Endothelial cell of umbilical vein (primary cell): Measurements from ENCODE around the gene RNF217. TPM values are rescaled to one million over a fixed set of nuclear protein-coding genes. Genes with fewer than 3 reads are reported as not detected.

Experiments used
- BruUV-seq: library from RNA; stranded (reverse); fragments of 400-500 nt; replicated peaks from 2 replicates; lab custom pipeline; 2021; lab: Mats Ljungman, UMichigan
- CTCF ChIA-PET: fragments of 300-600, 350-600 bp; sonication (Branson Sonifier 250); formaldehyde crosslinking; loops from one replicate; lab custom pipeline; 2021; ENCODE audit warnings: antibody characterized with exemption, inconsistent platforms; lab: Charles Lee
- POLR2A ChIA-PET: fragments of 300-600, 350-600 bp; sonication (Branson Sonifier 250); formaldehyde crosslinking; loops from one replicate; lab custom pipeline; 2021; ENCODE audit warnings: antibody characterized with exemption, inconsistent platforms; lab: Charles Lee
- DNase-seq: peaks from one replicate; pipeline ENCODE4 v3.0.0-alpha.2; 2011; ENCODE audit warnings: low read depth, low spot score
- FAIRE-seq: peaks from 2 replicates; lab custom pipeline; 2011; peaks lifted over from hg19 to GRCh38; lab: Jason Lieb, UNC
- H2AFZ ChIP-seq: 2 replicates; pipeline ENCODE4 v1.6.0; 2012; ENCODE audit warnings: low read depth, low read length, control low read depth, inconsistent platforms
- H3K27ac ChIP-seq: 2 replicates; pipeline ENCODE4 v1.5.1; 2011; ENCODE audit warnings: low read depth, mild to moderate bottlenecking, control low read depth, low read length, moderate library complexity; ENCODE audit not compliant: insufficient read depth
- H3K27me3 ChIP-seq, 2 experiments: 2 replicates each; pipeline versions ENCODE4 v1.6.0 to v1.6.1; 2011; ENCODE audit warnings: low read length in 2 of 2, mixed read lengths in 1 of 2; ENCODE audit not compliant: control insufficient read depth in 2 of 2, insufficient read depth in 2 of 2
- H3K36me3 ChIP-seq, 2 experiments: 2 replicates in 1 of 2; 3 replicates in 1 of 2; pipeline ENCODE4 v1.5.1; 2011; ENCODE audit warnings: low read length in 2 of 2, mild to moderate bottlenecking in 1 of 2, moderate library complexity in 1 of 2; ENCODE audit not compliant: control insufficient read depth in 2 of 2, insufficient read depth in 2 of 2; ENCODE audit errors: extremely low read depth in 1 of 2
- H3K4me1 ChIP-seq: 3 replicates; pipeline ENCODE4 v1.5.1; 2011; ENCODE audit warnings: mild to moderate bottlenecking, low read length; ENCODE audit not compliant: control insufficient read depth, insufficient read depth; ENCODE audit errors: extremely low read depth
- H3K4me2 ChIP-seq: 2 replicates; pipeline ENCODE4 v1.6.1; 2011; ENCODE audit warnings: low read length, control low read depth, mixed read lengths; ENCODE audit not compliant: insufficient read depth
- H3K4me3 ChIP-seq, 3 experiments: fragments of 200-600 bp in 1 of 3; sonication (generic), shearing (Covaris generic) in 1 of 3; replicated peaks in 1 of 3; 2 replicates each; pipeline ENCODE4 v1.5.1; 2011 to 2016; ENCODE audit warnings: control low read depth in 3 of 3, low read length in 3 of 3, mild to moderate bottlenecking in 2 of 3, inconsistent platforms in 1 of 3, low read depth in 1 of 3, moderate library complexity in 1 of 3; ENCODE audit not compliant: insufficient read depth in 1 of 3
- H3K79me2 ChIP-seq: 2 replicates; pipeline ENCODE4 v1.6.0; 2012; ENCODE audit warnings: low read length, inconsistent platforms; ENCODE audit not compliant: control insufficient read depth, insufficient read depth
- H3K9ac ChIP-seq: replicated peaks from 2 replicates; pipeline ENCODE3; 2011; ENCODE audit warnings: low read length, control low read depth; ENCODE audit not compliant: insufficient read depth; ENCODE audit errors: extremely low read depth
- H3K9me1 ChIP-seq: replicated peaks from 3 replicates; pipeline ENCODE4 v1.6.0; 2011; ENCODE audit warnings: mild to moderate bottlenecking, low read length; ENCODE audit not compliant: control insufficient read depth, insufficient read depth; ENCODE audit errors: extremely low read depth
- H3K9me3 ChIP-seq: replicated peaks from 2 replicates; pipeline ENCODE4 v1.5.1; 2012; ENCODE audit warnings: low read length, inconsistent platforms; ENCODE audit not compliant: control insufficient read depth, insufficient read depth
- H4K20me1 ChIP-seq: replicated peaks from 2 replicates; pipeline ENCODE3; 2011; ENCODE audit warnings: mild to moderate bottlenecking, low read length; ENCODE audit not compliant: control insufficient read depth, insufficient read depth; ENCODE audit errors: extremely low read depth
- CTCF ChIP-seq, 2 donors: IDR thresholded peaks; 1 replicate in 1 of 2; 2 replicates in 1 of 2; pipeline ENCODE4 v1.5.1; 2011; ENCODE audit warnings: low read length in 2 of 2, mild to moderate bottlenecking in 2 of 2, moderate library complexity in 2 of 2, control low read depth in 1 of 2, inconsistent platforms in 1 of 2, low read depth in 1 of 2; ENCODE audit not compliant: insufficient read depth in 1 of 2; ENCODE audit errors: extremely low read depth in 1 of 2
- EZH2 ChIP-seq: IDR thresholded peaks from 2 replicates; pipeline ENCODE4 v1.6.1; 2012; ENCODE audit warnings: borderline replicate concordance, low read depth, mild to moderate bottlenecking, moderate library complexity, low read length, inconsistent platforms; ENCODE audit not compliant: severe bottlenecking
- FOS ChIP-seq: IDR thresholded peaks from 2 replicates; pipeline ENCODE4 v1.6.1; 2011; ENCODE audit warnings: mild to moderate bottlenecking, low read length, moderate library complexity, borderline replicate concordance; ENCODE audit not compliant: insufficient read depth
- GATA2 ChIP-seq: IDR thresholded peaks from 2 replicates; pipeline ENCODE4 v1.7.0; 2011; ENCODE audit warnings: low read depth, mild to moderate bottlenecking, moderate library complexity, mixed read lengths, low read length; ENCODE audit not compliant: insufficient read length, insufficient read depth
- JUN ChIP-seq: IDR thresholded peaks from 2 replicates; pipeline ENCODE4 v1.6.1; 2011; ENCODE audit warnings: borderline replicate concordance, low read depth; ENCODE audit not compliant: insufficient read length, insufficient read depth
- MYC ChIP-seq: IDR thresholded peaks from one replicate; pipeline ENCODE4 v1.6.1; 2011; ENCODE audit warnings: mild to moderate bottlenecking, low read depth, low read length
- POLR2A ChIP-seq: IDR thresholded peaks from 2 replicates; pipeline ENCODE4 v1.6.1; 2012; ENCODE audit warnings: low read depth, mild to moderate bottlenecking, control low read depth, low read length
- POLR2AphosphoS5 ChIP-seq: IDR thresholded peaks from 2 replicates; pipeline ENCODE4 v1.6.1; 2012; ENCODE audit warnings: low read depth, mild to moderate bottlenecking, control low read depth, low read length, moderate library complexity; ENCODE audit not compliant: insufficient read depth
- dilution Hi-C: fragments of 300-500 bp; cut with MboI; formaldehyde crosslinking; loops from one replicate; pipeline ENCODE4 v1.15.0; 2019; ENCODE audit warnings: low sequenced_read_pairs; ENCODE audit not compliant: extremely low pct_ligation_motif_present
- intact Hi-C: fragments of 100-400 bp; cut with micrococcal nuclease; formaldehyde crosslinking; loops from one replicate; pipeline ENCODE4 v1.10.0; 2022
- polyA plus RNA-seq, 4 experiments: library from polyadenylated mRNA; depleted of rRNA in 3 of 4; stranded (reverse) in 3 of 4; unstranded in 1 of 4; fragments of >200 nt; gene quantifications; 2 replicates each; pipeline versions ENCODE4 v1.2.1 to v1.2.3, GENCODE V29; 2011 to 2012; ENCODE audit warnings: missing spikeins in 1 of 4
- total RNA-seq: library from RNA; stranded (reverse); gene quantifications from 2 replicates; pipeline ENCODE4 v1.2.3, GENCODE V29; 2021
- TF ChIP-seq, protein P1 (sequence below): IDR thresholded peaks from 2 replicates; pipeline ENCODE4 v1.6.1; 2011; ENCODE audit not compliant: insufficient read depth, insufficient read length

The RNF217 gene
- total and polyA plus RNA-seq, 2 donors (not counting 3 experiments of a cell fraction or from before 2014, with no cell fraction given) = 8.8 to 32.5 TPM

DNA sequence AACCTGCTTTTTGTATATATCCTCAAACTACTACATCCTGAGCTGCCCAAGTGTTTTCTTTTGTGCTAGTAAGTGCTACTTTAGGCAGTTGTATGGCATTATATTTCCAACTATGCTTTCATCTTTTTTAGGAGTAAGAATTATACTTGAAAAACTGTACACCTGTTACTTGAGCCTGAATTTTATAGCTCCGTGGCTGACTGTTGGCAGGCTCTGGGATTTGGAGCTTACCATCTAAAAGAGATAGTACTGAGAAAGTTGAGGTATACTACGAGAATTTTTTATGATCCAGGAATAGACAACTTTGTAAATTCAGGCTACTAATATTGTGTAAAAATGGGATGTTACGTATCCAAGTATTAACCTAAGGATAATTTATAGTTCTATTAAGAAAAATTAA is 32.4 kb downstream of the RNF217 start:
- Histone ChIP-seq H3K27me3 (no peaks in the 10 kb centered on the region), H3K79me2 (peaks cover 9% of the 10 kb centered on the region), H3K4me1 (peaks cover 12% of the 10 kb centered on the region), H3K9me3 (no peaks in the 10 kb centered on the region), H3K36me3 (peaks cover 0 to 2% of the 10 kb centered on the region in 2 experiments), H2AFZ (no peak overlapping the region), H4K20me1 (no peaks in the 10 kb centered on the region), H3K9me1 (no peaks in the 10 kb centered on the region), H3K4me3 (no peak overlapping the region), H3K4me2 (peak overlapping the region; percentile 29), H3K27ac (no peak overlapping the region), H3K9ac (no peak overlapping the region)
- ChIA-PET CTCF (interaction anchor here (1.2 to 1.7 kb wide), 4 partner anchors 11 to 119 kb away, joined by 3 to 7 read pairs (median 4); no protein-coding TSS in a partner anchor), POLR2A (no interaction called here)
- TF ChIP-seq, protein P1, sequence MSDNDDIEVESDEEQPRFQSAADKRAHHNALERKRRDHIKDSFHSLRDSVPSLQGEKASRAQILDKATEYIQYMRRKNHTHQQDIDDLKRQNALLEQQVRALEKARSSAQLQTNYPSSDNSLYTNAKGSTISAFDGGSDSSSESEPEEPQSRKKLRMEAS = no peak
- TF ChIP-seq GATA2 (no peak), EZH2 (no peak), POLR2A (no peak), MYC (no peak), FOS (no peak), JUN (no peak), CTCF (IDR thresholded peaks at IDR 0.05; ENCODE audit: extremely low read depth in 1 of 2, insufficient read depth in 1 of 2, low read depth in 1 of 2, low read length in 2 of 2) (no peak), POLR2AphosphoS5 (no peak)
- intact Hi-C loops (loop anchor here (1.0 kb wide), 1 partner anchor 10 kb away; no protein-coding TSS in a partner anchor), dilution Hi-C loops (no loop called here)
- FAIRE-seq = no peak
- no TSS peak for BruUV-seq
- DNase-seq = no peak
